ENCODE measurements around the gene RYK.
A peak's percentile ranks its signal among the peaks of the same experiment; 100 is the strongest.
"Not testable (repeated sequence)": the region's sequence is repeated elsewhere in the genome, so short reads cannot be mapped to it uniquely, and the experiment has no call there.

Gene RYK

DNA sequence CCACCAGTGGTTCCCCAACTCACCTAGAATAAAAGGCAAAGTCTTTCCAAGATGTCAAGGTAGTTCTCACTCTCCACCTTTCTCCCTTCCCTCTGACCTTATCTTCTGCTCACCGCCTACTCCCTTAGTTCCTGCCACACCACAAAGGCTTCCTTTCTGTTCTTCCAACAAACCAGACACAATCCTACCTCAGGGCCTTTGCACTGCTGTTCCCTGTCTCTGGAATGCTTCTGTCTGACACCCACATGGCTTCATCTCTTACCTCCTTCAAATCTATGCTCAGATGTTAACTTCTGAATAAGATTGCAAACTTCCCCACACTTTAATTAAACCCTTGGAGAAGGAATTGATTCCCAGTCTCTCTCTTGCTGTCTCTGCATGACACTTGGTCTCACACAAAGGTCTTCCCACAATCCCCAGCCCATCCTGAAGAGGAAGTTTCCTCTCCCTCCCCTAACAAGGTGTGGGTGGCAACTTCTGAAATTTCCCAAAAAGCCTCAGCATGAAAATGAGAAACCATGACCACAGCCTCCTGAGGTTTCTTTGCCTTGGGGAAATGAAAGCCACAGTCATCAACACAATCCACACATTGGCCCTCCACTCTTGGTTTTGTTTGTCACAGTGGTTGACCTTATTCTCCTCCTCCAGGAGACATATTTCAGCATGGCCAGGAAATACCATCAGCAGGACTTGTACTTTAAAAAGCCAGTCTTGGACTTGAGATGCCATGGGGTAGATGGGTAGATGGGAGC is 3.0 kb upstream of the RYK start:
- no peak for DNase-seq

DNA sequence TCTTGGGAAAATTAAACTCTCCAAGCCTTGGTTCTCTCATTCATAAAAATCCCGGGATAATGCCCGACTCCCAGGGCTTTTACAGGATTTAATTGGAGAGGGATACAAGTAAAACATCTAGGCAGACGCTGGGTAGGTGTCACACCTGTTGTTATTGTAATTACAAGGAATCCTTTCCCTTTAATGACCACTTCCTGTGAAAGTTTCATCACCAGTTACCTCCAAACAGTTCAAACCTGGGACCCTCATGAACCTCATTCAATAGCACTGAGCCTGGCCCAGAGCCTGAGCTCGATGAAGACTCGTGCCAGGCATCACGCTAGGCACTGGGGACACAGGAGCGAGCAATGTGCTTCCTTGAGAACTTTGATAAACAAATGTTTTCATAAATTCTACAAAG is 2.1 kb upstream of the RYK start:
- DNase-seq: no peak

DNA sequence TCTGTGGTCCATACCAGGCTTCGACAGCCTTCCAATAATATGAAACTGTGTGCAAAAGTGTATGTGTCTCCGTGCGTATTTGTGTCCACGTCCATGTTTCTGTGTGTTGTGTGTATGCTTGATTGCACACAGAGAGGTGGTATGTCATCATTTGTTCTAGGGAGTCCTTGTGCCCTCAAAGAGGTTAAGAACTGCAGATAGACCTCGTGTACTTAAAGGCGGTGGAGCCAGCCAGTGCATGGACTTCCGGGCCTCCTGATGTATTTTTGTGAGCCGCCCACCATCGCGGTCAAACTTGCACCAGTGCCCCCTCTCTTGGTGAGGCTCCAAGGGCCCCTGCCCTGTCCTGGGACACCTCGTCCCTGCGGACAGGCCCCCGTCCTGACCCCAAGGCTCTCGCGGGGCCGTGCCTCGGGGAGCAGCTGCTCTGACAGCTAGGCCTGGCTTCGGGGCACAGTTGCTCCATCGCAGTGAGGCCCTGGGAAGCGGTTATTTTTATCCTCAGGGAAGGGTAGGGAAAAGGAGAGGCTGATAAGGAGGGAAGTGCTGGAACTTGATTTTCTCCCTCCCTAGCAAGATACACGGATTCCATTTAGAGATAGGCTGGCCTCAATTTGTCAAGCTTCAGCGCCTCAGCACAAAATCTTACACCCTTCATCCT is 1.2 kb upstream of the RYK start:
- DNase-seq: no peak

DNA sequence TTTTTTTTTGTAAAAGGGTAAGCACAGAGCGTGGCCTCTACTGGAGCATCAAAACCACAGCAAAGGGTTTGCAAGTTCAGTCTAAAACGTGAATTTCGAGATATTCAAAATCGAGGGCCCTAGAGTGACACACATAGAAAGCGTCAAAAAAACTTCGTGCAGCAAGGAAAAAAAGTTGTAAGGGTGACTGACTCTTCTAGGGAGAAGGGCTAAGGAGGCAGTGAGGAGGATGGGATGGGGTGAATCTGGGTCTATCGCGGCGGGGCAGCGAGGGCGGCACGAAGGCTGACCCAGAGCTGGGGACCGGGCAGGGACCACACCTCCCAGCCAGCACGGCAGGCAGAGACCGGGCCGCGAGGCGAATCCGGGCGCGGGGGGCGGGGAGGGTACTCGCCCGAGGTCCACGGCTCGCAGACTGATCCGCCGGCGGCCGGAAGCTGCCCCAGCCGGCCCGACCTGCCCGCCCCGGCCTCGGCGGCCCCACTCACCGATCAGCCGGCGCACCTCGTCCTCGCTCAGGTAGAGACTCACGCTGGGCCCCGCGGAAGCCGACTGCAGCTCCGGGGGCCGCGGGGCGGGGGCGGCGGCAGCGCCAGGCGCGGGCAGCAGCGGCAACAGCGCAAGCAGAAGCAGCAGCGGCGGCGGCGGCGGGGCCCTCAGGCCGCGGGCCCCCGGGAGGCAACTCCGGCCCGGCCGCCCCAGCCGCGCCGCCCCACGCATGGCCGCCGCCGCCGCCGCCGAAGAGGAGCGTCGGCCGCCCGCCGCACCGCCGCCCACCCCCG is 533 bp downstream of the RYK start:
- DNase-seq: peak; percentile 48

DNA sequence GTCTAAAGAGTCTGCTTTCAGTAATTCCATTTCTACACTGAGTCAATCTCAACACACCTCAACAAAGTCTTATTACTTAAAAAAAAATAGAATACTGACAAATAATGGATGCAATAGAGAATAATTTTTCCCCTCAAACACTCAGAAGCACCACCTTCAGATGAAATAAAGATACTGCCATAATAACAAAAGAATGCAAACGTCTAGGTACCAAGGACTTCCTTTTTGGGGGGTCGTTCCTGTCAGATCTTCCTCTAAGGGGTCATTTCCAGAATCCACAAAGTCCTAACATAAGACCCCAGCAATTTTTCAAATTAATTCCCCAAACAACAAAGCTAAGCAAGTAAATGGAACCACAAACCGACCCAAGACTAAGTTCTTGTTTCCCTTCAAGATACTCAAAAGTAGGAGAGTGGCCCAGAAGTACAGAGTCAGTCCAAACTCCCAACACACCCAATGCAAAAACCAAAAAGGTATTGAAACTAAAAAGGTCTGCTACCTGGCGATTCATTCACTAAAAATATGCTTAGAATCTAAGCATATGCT is 1.3 kb downstream of the RYK start:
- no peak for DNase-seq

DNA sequence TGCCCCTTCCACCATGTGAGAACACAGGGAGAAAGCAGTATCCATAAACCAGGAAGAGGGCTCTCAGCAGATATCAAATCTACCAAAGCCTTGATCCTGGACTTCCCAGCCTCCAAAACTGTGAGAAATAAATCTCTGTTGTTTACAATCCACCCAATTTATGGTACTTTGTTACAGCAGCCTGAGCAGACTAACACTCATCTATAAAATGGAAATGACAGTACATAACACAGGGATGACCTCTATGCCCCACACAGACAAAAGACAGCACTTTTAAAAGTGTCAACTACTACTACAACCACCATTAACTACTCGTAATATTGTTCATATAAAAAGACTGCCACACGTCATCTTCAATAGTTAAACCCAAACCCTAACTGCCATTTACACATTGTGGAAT is 5.7 kb downstream of the RYK start:
- no peak for DNase-seq

DNA sequence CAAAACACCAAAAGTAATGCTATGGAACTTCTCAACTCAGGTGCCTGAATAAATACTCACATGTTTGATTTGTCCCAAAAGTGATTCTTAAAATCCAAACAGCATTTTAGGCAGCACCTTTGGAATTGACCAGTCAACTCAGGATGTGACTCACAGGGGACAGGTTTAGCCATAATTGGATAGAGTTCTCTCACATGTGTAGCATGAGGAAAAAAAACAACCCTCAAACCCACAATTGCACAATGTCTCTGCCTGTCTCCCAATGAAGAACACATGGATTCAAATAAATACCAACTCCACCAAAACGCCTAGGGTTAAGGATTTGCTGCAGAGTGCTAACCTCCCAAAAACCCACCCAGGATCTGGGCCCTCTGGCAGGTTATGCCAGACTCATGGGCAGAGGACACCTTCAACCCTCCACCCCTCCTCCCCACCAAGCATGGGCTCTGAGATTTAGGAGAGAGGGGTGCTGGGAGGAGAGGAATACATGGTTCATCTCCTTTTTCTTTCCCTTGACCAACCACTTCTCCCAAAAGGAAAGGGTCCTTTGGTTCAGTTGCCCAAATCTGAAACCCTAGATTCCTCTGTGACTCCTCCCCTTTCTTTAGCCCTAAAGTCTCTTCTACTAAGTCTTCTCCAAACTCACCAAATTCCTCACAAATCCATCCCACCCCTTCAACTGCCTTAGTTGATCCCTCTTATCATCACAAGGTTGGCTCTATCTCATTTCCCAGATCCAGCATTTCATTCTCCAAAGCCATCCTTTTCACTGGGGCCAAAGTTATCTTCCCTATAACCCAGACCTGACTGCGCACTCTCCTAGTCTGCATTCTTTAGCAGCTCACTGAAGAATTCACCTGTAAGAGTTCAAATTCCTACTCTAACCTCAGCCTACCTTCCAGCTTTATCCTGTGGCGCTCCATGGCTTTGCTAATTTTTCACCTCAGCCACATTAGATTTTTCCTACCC is 7.7 kb downstream of the RYK start:
- DNase-seq: no peak

DNA sequence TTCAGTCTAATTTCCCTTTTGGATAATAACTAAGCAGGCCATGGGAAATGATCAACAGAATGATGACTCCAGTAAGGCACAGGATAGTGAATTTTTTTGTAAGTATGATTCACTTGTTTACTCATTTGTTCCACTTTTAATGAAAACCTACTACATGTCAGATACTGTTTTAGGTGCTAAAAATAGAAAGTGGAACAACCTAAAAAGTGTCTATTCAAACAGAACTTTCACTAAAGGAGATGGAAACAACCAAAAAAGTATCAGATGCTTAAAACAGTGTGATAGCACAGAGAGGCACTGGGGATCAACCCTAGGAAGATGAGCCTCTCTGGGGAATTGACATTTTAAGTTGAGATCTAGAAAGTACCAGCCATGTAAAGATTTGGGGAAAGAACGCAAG is 11.1 kb downstream of the RYK start:
- no peak for DNase-seq

DNA sequence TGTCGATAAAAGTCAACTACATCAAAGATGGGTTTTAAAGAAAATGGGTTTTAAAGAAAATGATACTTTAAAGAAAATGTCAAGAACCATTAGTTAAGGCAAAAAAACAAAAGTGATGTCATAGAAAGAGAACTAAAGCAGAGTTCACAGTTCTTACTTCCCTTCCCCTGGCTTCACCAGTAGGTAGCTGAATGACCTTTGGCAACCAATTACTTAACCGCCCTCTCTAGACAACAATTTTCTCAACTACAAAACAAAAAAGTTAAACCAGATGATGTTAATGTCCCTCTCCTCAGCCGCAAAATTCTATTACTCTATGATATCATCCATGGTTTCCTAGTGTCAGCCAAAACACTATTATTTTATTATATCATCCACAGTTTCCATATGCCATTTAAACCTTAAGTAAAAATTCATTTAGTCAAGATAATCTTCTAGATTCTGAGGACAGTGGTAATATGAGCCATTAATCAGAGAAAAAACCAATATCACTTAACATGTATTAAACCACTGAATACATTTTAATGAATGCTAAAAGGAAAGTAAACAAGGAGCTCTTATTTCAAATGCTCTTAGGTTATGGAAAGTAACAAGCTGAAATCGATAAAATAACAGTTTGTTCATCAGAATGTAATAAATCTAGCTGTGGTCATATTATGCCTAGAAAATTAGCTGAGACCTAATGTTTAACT is 13.1 kb downstream of the RYK start:
- DNase-seq: peak; percentile 14

DNA sequence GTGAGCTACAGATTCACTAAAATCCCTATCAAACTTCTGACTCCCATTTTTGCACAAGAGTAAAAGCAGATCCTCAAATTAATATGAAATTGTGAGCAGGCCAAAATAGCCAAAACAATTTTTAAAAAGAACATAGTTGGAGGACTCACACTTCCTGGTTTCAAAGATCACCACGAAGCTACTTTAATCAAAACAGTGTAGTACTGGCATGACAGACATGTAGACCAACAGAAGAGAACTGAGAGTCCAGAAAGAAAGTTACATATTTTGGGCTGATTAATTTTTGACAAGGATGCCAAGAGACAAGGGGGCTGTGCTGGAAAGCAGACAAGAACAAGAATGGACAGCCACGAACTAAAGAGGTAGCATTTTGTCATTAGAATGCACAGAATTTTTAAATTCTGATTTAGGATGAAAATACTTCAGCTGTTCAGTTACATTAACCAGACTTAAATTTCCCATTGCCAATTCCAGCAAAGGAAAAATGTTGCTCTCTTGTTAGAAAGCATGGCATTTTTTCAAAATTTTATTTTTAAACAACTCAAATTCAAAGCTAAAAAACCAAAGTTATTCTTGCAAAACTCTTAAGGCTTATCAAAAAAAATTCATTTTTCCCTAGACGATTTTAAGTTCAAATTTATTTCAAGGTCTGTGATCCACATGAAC is 14.0 kb downstream of the RYK start:
- no peak for DNase-seq

DNA sequence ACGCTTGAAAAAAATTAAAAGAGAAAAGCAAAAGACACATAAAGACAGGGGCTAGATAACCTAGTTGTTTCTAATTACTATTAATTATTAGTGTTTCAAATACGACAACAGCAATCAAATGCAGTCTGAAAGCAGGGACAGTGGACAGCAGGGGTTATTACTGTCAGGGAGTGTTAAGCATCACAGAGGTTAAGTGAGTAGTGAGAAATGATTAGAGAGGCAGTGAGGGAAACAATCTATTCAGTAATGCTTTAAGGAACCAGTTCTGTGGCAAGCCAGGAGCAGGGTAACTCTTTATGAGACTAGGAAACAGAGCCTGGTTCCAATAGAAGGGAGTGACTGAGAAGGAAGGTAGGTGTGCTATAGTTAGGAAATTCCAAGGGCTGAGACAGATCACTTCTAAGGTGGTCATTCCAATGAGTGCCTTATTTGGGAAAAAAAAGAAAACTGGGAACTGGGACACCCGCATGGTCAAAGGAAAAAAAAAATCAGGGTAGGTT is 15.0 kb downstream of the RYK start:
- DNase-seq: no peak

DNA sequence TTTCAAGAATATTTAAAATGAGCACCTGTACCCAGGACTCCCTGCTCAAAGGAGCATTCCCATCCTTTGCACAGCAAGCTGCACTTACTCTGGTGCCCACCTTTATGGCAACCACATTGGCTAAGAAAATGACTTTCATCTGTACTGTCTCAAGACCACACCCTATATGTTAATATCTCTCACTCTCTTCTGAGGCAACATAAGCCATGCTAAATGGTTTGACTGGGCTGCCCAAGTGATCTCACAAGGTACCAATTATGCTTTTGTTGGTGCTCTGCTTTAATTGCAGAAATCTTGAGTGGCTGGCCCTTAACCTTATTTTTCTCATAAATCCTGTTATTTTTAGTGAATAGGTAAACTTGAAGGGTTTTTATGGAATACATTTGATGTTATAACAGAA is 17.7 kb downstream of the RYK start:
- no peak for DNase-seq

DNA sequence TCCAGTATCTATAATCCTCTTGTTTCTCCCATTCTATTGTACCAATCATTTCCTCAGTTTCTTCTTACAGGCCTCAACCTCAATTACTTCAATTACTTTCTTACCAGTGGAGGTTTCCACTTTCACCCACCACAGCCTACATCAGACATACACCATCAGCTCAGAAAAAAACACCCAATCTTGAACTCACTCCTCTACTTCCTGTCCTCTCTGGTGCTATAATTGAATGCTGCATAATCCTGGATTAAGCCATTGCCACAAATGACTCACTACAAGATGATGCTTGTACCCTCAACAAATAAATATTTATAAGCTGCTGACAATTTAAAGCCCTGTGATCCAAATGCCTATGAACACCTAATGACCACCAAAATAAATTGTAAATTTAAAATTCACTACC is 18.5 kb downstream of the RYK start:
- no peak for DNase-seq

DNA sequence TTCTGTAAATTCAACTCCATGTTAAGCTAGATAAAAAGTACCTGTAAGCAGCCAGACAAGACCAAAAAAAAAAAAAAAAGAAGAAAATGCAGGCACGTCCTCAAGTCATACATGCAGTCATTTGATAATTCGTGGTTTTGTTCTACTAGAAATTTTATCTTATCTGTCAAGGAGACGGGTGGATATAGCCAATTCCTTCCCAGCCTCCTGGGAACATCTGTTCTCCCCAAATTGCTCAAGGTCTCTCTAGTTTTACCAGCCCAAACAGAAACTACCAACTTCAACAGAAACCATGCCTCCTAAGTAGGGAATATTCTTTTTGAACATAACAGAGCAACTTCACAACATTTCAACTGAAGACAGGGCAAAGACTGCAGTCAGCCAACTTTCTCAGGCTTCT is 19.5 kb downstream of the RYK start:
- no peak for DNase-seq

DNA sequence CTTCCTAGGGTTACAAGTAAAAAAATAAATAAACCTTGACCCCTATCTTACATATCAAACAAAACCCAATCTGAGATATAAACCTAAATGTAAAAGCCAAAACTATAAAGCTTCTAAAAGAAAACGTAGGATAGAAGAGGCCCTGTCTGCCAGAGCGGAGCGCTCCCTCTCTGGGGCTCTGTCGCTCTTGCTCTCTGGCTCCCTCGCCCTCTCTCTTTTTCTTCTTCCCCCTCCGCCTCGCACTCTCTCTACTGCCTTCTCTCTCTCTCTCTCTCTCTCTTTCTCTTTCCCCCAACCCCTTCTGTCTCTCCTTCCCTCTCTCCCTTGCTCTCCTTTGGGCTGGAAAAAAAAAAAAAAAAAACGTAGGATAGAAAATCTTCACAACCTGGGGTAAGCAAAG is 21.6 kb downstream of the RYK start:
- DNase-seq: no peak

DNA sequence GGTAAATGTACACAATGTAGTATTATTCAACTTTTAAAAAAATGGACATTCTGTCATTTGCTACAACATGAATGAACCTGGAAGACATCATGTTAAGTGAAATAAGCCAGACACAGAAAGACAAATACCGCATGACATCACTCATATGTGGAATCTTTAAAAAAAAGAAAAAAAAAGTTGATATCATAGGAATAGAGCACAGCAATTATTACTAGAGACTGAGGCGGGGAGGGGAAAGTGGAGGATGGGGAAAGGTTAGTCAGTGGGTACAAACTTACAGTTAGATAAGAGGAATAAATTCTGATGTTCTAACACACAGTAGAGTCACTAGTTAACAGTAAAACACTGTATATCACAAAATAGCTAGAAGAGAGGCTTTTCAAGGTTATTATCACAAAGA is 22.2 kb downstream of the RYK start:
- no peak for DNase-seq

DNA sequence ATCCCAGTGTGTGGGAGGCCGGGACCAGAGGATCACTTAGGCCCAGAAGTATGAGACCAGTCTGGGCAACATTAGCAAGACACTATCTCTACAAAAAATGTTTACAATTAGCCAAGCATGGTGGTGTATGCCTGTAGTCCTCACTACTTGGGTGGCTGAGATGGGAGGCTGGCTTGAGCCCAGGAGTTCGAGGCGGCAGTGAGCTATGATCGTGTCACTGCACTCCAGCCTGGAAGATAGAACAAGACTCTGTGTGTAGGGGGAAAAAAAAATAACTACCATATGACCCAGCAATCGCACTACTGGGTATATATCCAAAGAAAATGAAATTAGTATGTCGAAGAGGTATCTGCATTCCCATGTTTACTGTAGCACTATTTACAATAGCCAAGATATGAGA is 22.6 kb downstream of the RYK start:
- DNase-seq: no peak

DNA sequence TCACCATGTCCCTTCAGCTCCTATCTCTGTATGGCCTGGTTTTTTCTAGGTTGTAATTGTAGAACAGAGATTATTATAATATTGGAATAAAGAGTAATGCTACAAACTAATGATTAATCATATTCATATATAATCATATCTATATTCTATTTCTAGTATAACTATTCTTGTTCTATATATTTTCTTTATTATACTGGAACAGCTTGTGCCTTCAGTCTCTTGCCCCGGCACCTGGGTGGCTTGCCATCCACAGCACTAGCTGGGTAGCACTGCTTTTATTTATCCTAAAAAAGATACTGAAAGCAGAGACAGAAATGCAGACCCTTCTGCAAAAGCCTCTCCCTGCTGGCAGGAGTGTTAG is 25.9 kb downstream of the RYK start:
- DNase-seq: not testable (repeated sequence)

DNA sequence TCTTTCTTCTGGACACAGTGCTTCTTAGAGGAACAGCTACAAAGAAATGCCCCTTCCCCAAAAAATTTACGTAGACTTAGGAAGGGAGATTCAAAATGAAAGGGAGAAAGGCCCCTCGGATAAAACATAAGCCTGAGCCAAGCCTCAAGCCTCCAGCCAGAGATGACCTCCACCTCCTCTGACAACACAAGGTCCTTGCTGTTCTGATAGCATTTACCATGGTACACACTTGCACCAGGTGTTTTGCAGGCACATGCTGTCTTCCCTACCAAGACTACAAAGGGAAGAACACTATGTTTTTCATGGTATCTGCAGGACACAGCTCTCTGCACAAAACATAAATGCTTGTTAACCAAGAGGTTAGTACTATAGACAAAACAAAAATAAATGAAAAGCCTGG is 27.8 kb downstream of the RYK start:
- DNase-seq: no peak

DNA sequence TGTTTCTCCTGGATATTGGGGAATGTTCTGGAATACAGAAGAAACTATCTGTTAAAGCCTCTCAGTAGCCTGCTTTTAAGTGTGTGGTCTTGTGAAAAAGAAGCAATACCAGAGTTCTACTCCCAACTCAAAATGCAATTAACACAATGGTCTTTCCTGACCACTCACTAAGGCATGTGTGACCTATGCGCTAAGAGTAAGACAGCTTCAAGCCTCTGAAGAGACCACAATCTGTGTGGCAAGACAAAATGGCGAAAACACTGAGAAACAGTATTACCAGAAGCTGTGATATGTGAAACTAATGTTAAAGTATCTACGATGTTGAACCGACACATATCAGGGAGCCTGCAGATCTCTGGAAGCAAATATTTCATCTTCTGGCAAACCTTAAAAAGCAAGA is 33.8 kb downstream of the RYK start:
- no peak for DNase-seq

DNA sequence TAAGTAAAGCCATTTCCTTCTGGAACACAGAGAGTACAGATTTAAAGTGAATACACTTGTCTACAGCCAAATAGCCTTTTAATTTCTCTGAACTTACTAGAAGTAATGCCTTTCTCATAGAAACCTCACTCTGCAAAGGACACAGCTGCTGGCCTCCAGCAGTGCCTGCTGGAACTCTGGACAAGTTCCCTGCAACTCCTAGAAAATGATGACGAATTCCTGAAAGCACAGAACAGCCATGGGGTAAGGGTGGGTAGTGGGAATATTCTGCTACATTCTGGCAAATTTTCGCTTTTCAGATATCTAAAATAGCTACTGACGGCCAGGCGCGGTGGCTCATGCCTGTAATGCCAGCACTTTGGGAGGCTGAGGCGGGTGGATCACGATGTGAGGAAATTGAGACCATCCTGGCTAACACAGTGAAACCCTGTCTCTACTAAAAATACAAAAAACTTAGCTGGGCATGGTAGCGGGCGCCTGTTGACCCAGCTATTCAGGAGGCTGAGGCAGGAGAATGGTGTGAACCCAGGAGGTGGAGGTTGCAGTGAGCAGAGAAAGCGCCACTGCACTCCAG is 34.4 kb downstream of the RYK start:
- DNase-seq: no peak

Measured in NCI-H1105 (cell line).